ENCODE data around the gene CALML4.
"Not testable (repeated sequence)": the region's sequence is repeated elsewhere in the genome, so short reads cannot be mapped to it uniquely, and the experiment has no call there.

CALML4 gene, protein sequence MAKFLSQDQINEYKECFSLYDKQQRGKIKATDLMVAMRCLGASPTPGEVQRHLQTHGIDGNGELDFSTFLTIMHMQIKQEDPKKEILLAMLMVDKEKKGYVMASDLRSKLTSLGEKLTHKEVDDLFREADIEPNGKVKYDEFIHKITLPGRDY

GRCh38 chr15:68204776-68205557 is at the start of gene CALML4:
CALML4 (minus strand) TSS chr15:68205332; CDS start chr15:68205247, 85 bp downstream.
- H3K4me3 Mint-ChIP-seq, result no peak within 1 kb of the TSS
- no peaks in the 10 kb centered on the region for H3K9me3 Mint-ChIP-seq
- no peaks in the 10 kb centered on the region for H3K27me3 Mint-ChIP-seq

DNA sequence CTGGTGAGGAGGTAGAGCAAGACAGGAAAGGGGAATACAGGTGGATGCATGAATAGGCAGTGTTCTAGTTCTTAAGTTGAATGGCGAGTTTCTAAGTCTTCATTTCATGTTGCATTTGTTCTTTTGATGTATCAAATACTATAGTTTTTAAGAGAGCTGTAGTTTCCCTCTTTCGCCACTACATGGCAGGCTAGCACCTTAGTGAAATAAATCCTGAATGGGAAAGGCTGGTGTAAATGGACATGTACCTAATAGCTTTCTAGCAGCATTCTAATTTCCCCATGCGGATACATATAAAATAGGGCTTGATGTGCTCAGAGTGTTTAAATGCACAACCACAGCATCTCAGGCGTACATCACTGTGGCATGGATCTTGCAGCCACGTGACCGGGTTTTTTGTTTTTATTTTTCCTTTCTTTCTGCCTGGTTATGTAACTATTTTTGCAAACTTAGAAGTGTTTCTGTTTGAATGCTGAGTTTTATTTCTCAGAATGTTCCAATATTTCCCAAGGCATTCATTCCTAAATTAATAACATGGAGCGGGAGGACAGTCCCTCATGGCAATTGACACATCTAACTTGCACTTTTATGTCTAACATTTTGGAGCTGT is 47.9 kb upstream of the CALML4 start:
- Mint-ChIP-seq H3K4me3 (no peak overlapping the region), H3K27ac (no peak overlapping the region), H3K36me3 (no peaks in the 10 kb centered on the region), H3K27me3 (peaks cover 31% of the 10 kb centered on the region), H3K9me3 (no peaks in the 10 kb centered on the region), H3K4me1 (peaks cover 6% of the 10 kb centered on the region)
- ATAC-seq, result no peak

More at GRCh38 chr15:68204776-68205557, at the start of gene CALML4:
- ATAC-seq, result no peak
- Mint-ChIP-seq H3K36me3 (peaks cover 11% of the 10 kb centered on the region), H3K27ac (no peak within 1 kb of the TSS), H3K4me1 (peaks cover 22% of the 10 kb centered on the region)

DNA sequence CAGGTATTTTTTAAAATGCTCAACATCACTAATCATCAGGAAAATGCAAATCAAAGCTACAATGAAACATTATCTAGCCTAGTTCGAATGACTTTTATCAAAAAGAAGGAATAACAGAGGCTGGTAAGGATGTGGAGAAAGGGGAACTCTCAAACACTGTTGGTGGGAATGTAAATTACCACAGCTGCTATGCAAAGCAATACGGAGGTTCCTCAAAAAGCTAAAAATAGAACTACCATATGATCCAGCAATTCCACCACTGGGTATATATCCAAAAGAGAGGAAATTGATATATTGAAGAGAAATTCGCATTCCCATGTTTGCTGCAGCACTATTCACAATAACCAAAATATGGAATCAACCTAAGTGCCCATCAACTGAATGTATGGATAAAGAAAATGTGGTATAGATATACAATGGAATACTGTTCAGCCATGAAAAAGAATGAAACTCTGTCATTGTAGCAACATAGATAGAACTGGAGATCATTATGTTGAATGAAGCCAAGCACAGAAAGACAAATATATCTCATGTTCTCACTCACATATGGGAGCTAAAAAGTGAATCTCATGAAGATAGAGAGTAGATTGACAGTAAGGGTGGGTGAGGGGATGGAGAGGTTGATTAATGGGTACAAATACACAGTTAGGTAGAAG is 44.1 kb upstream of the CALML4 start:
- peaks cover 10% of the 10 kb centered on the region for H3K36me3 Mint-ChIP-seq
- H3K9me3 Mint-ChIP-seq, result peaks cover 6% of the 10 kb centered on the region
- H3K27ac Mint-ChIP-seq, result no peak overlapping the region
- peaks cover 32% of the 10 kb centered on the region for H3K27me3 Mint-ChIP-seq
- H3K4me1 Mint-ChIP-seq, result peaks cover 6% of the 10 kb centered on the region
- no peak for ATAC-seq
- H3K4me3 Mint-ChIP-seq, result no peak overlapping the region

GRCh38 chr15:68244235-68244634 is 39.1 kb upstream of the CALML4 start:
- ATAC-seq, result no peak
- H3K4me3 Mint-ChIP-seq, result no peak overlapping the region
- H3K9me3 Mint-ChIP-seq, result peaks cover 11% of the 10 kb centered on the region
- H3K27ac Mint-ChIP-seq, result no peak overlapping the region
- H3K4me1 Mint-ChIP-seq, result peaks cover 6% of the 10 kb centered on the region
- peaks cover 39% of the 10 kb centered on the region for H3K27me3 Mint-ChIP-seq
- peaks cover 11% of the 10 kb centered on the region for H3K36me3 Mint-ChIP-seq

GRCh38 chr15:68241088-68241935 is 36.2 kb upstream of the CALML4 start:
- no peak for ATAC-seq
- Mint-ChIP-seq H3K27ac (no peak overlapping the region), H3K36me3 (peaks cover 11% of the 10 kb centered on the region), H3K4me1 (no peaks in the 10 kb centered on the region), H3K4me3 (no peak overlapping the region), H3K9me3 (peaks cover 11% of the 10 kb centered on the region), H3K27me3 (peaks cover 52% of the 10 kb centered on the region)

- peaks cover 6% of the 10 kb centered on the region for H3K9me3 Mint-ChIP-seq
- no peaks in the 10 kb centered on the region for H3K4me1 Mint-ChIP-seq
- no peaks in the 10 kb centered on the region for H3K36me3 Mint-ChIP-seq
- H3K27me3 Mint-ChIP-seq, result peaks cover 35% of the 10 kb centered on the region
- ATAC-seq, result no peak
- H3K4me3 Mint-ChIP-seq, result no peak overlapping the region
- no peak overlapping the region for H3K27ac Mint-ChIP-seq
These were observed 33.9 kb upstream of the CALML4 start for GRCh38 chr15:68239025-68239424.

DNA sequence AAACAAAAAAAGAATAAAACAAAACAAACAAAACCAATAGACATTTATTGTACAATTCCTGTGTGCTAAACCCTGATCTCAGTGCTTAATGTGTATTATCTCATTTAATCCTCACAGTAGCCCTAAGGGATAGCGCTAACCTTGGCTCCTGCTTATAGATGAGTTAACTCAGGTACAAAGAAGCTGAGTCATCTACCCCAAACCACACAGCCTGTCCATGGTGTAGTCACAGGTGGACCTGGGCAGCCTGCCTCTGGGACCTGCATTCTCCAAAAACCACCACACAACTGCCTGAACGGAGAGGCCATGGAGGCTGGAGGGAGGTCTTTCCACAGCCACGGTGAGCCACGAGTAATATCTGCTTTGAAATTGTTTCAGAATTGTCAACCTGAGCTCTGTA is 29.9 kb upstream of the CALML4 start:
- peaks cover 14% of the 10 kb centered on the region for H3K4me1 Mint-ChIP-seq
- no peak overlapping the region for H3K27ac Mint-ChIP-seq
- no peak for ATAC-seq
- no peaks in the 10 kb centered on the region for H3K9me3 Mint-ChIP-seq
- no peak overlapping the region for H3K4me3 Mint-ChIP-seq
- no peaks in the 10 kb centered on the region for H3K36me3 Mint-ChIP-seq
- peaks cover 39% of the 10 kb centered on the region for H3K27me3 Mint-ChIP-seq

- not testable (repeated sequence) for H3K27ac Mint-ChIP-seq, ATAC-seq, H3K4me3 Mint-ChIP-seq, H3K9me3 Mint-ChIP-seq, H3K36me3 Mint-ChIP-seq
- Mint-ChIP-seq H3K4me1 (peaks cover 19% of the 10 kb centered on the region), H3K27me3 (peaks cover 34% of the 10 kb centered on the region)
These were observed 29.4 kb upstream of the CALML4 start for GRCh38 chr15:68234520-68234919.

- Mint-ChIP-seq H3K4me3 (no peak overlapping the region), H3K27ac (no peak overlapping the region)
These were observed 28.9 kb upstream of the CALML4 start for GRCh38 chr15:68234060-68234459.

GRCh38 chr15:68232937-68233336 is 27.8 kb upstream of the CALML4 start:
- no peaks in the 10 kb centered on the region for H3K9me3 Mint-ChIP-seq
- peaks cover 29% of the 10 kb centered on the region for H3K4me1 Mint-ChIP-seq
- H3K36me3 Mint-ChIP-seq, result no peaks in the 10 kb centered on the region
- peaks cover 20% of the 10 kb centered on the region for H3K27me3 Mint-ChIP-seq
- H3K27ac Mint-ChIP-seq, result no peak overlapping the region
- no peak for ATAC-seq
- H3K4me3 Mint-ChIP-seq, result no peak overlapping the region

More at GRCh38 chr15:68234060-68234459, 28.9 kb upstream of the CALML4 start:
- Mint-ChIP-seq H3K9me3 (no peaks in the 10 kb centered on the region), H3K36me3 (no peaks in the 10 kb centered on the region), H3K27me3 (peaks cover 31% of the 10 kb centered on the region), H3K4me1 (peaks cover 19% of the 10 kb centered on the region)
- ATAC-seq, result no peak

- H3K27me3 Mint-ChIP-seq, result peaks cover 15% of the 10 kb centered on the region
- peaks cover 34% of the 10 kb centered on the region for H3K4me1 Mint-ChIP-seq
- no peak for ATAC-seq
- H3K9me3 Mint-ChIP-seq, result no peaks in the 10 kb centered on the region
- H3K27ac Mint-ChIP-seq, result no peak overlapping the region
- no peaks in the 10 kb centered on the region for H3K36me3 Mint-ChIP-seq
- no peak overlapping the region for H3K4me3 Mint-ChIP-seq
These were observed 27.3 kb upstream of the CALML4 start for GRCh38 chr15:68232449-68232848.

- peak overlapping the region; percentile 27 for H3K4me3 Mint-ChIP-seq
- ATAC-seq, result no peak
- H3K27ac Mint-ChIP-seq, result no peak overlapping the region
- peaks cover 11% of the 10 kb centered on the region for H3K27me3 Mint-ChIP-seq
- no peaks in the 10 kb centered on the region for H3K9me3 Mint-ChIP-seq
- H3K4me1 Mint-ChIP-seq, result peaks cover 40% of the 10 kb centered on the region
- H3K36me3 Mint-ChIP-seq, result no peaks in the 10 kb centered on the region
These were observed 26.1 kb upstream of the CALML4 start for GRCh38 chr15:68231102-68231818.

- H3K27ac Mint-ChIP-seq, result peak overlapping the region; percentile 71
- peaks cover 11% of the 10 kb centered on the region for H3K27me3 Mint-ChIP-seq
- H3K9me3 Mint-ChIP-seq, result no peaks in the 10 kb centered on the region
- H3K4me1 Mint-ChIP-seq, result peaks cover 44% of the 10 kb centered on the region
- peak overlapping the region; percentile 83 for H3K4me3 Mint-ChIP-seq
- no peaks in the 10 kb centered on the region for H3K36me3 Mint-ChIP-seq
- no peak for ATAC-seq
These were observed 25.3 kb upstream of the CALML4 start for GRCh38 chr15:68230157-68231100.

Measured in stimulated activated memory B cell treated with anti-CD40 and anti-IgM and Interleukin-4, amounts not matched to agents 10 μg/mL and 1 μg/mL and 100 μg/mL, for 72 hours (primary cell).